Neural crest cell (in vitro differentiated cells): ENCODE measurements around the gene KRTAP25-1. TPM values are rescaled to one million over a fixed set of nuclear protein-coding genes. Genes with fewer than 3 reads are reported as not detected.

ENCODE experiments used
- DNase-seq: peaks from one replicate; pipeline ENCODE4 v3.0.0; 2021; ENCODE audit warnings: low read depth, mixed read lengths, low spot score
- H3K27ac Mint-ChIP-seq: one replicate; pipeline ENCODE4 v1.8.0; 2021; ENCODE audit warnings: mild to moderate bottlenecking, mixed read lengths; ENCODE audit not compliant: unreplicated experiment
- H3K27me3 Mint-ChIP-seq: 2 replicates; pipeline ENCODE4 v1.8.0; 2021; ENCODE audit warnings: low read depth, mild to moderate bottlenecking, mixed read lengths
- H3K36me3 Mint-ChIP-seq: 2 replicates; pipeline ENCODE4 v1.8.0; 2021; ENCODE audit warnings: low read depth, mild to moderate bottlenecking, mixed read lengths
- H3K4me1 Mint-ChIP-seq: 2 replicates; pipeline ENCODE4 v1.8.0; 2021; ENCODE audit warnings: mixed read lengths
- H3K4me3 Mint-ChIP-seq: one replicate; pipeline ENCODE4 v1.8.0; 2021; ENCODE audit warnings: mild to moderate bottlenecking, mixed read lengths
- H3K9me3 Mint-ChIP-seq: 2 replicates; pipeline ENCODE4 v1.8.0; 2021; ENCODE audit warnings: mixed read lengths
- total RNA-seq: library from RNA; stranded (reverse); gene quantifications from 2 replicates; pipeline ENCODE4 v1.2.1, GENCODE V29; 2021
- TF ChIP-seq, protein P1 (sequence below): fragments of 200-600 bp; sonication (generic); conservative IDR thresholded peaks from 2 replicates; pipeline ENCODE4 v1.5.0; 2021; ENCODE audit warnings: antibody characterized with exemption, mild to moderate bottlenecking

KRTAP25-1 gene
- total RNA-seq, 1 donor from 2014 or later: not detected

DNA sequence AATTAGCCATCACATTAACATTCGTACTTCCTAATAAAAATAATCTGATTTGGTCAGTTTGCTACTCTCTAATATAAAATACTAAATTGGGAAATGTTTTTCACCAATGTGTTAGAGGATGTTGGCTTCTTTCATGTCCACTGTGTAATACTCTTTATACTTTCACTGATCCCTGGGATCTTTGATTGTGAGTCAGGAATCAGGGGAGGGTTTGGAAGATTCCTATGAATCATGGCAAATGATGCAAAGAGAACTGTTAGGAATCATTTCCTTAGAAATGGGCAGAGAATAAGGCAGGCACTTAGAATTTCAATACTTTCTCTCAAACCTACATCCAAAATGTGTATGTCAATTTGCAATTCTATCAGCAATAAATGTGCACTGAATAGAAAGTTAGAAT lies 37.5 kb downstream of the KRTAP25-1 start:
- TF ChIP-seq, protein P1, sequence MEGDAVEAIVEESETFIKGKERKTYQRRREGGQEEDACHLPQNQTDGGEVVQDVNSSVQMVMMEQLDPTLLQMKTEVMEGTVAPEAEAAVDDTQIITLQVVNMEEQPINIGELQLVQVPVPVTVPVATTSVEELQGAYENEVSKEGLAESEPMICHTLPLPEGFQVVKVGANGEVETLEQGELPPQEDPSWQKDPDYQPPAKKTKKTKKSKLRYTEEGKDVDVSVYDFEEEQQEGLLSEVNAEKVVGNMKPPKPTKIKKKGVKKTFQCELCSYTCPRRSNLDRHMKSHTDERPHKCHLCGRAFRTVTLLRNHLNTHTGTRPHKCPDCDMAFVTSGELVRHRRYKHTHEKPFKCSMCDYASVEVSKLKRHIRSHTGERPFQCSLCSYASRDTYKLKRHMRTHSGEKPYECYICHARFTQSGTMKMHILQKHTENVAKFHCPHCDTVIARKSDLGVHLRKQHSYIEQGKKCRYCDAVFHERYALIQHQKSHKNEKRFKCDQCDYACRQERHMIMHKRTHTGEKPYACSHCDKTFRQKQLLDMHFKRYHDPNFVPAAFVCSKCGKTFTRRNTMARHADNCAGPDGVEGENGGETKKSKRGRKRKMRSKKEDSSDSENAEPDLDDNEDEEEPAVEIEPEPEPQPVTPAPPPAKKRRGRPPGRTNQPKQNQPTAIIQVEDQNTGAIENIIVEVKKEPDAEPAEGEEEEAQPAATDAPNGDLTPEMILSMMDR: no peak
- Mint-ChIP-seq H3K27ac (no peak overlapping the region), H3K4me1 (no peaks in the 10 kb centered on the region), H3K9me3 (peaks cover 7% of the 10 kb centered on the region), H3K27me3 (no peaks in the 10 kb centered on the region), H3K36me3 (no peaks in the 10 kb centered on the region), H3K4me3 (no peak overlapping the region)
- DNase-seq: no peak

DNA sequence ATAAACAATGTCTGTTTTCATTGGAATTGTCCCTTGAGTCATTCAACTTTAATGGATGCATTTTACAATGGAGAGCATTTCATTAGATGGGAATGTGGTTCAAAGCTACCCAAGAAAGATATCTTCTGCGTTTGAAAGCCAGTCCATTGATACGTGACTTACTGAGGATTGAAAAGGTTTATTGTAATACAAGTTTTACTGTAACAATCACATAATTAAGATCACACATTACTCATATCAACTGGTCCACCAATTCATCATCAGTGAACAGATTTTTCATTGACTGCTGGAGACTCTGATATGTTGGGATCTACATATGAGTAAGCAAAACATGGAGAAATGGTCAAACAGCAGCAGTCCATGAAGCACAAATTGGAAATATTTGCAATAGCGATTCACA lies 39.4 kb downstream of the KRTAP25-1 start:
- Mint-ChIP-seq H3K27me3 (no peaks in the 10 kb centered on the region), H3K27ac (no peak overlapping the region), H3K4me3 (no peak overlapping the region), H3K4me1 (no peaks in the 10 kb centered on the region), H3K9me3 (peaks cover 7% of the 10 kb centered on the region), H3K36me3 (no peaks in the 10 kb centered on the region)
- TF ChIP-seq, protein P1: no peak
- no peak for DNase-seq

DNA sequence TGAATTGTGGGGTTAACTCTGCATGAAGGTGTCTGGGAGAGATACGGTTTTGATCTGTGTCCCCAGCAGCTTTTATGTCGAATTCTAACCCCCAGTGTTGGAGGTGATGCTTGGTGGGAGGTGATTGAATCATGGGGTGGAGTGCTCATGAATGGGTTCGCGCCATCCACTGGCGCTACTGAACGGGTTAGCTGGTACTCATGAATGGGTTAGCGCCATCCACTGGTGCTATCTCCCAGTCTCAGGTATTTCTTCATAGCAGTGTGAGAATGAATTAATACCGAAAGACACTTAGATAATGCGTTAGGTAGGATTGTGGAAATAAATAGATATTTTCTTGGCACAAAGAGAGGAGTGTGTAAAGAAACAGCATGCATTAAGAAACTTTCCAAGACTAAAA lies 40.5 kb downstream of the KRTAP25-1 start:
- no peaks in the 10 kb centered on the region for H3K36me3 Mint-ChIP-seq
- DNase-seq: no peak

DNA sequence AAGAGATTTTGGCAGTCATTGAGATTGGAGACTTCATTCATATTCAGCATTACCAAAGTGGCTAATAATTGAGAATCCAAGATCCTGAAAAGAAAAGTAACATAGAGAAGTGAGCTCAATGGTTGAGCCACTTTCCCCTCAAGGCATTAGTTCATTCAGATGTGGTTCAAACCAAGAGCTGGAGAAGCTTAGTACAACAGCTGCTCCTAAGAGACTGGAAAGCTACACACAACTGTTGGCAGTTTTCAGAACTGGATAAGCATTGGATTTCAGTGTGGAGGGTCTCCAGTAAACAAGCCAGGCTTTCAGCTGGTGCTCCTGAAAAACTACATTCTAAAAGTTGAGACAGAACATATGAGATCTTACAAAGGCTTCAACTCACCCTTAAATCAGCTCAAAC lies 44.3 kb downstream of the KRTAP25-1 start:
- peaks cover 10% of the 10 kb centered on the region for H3K4me1 Mint-ChIP-seq
- TF ChIP-seq, protein P1: no peak
- no peaks in the 10 kb centered on the region for H3K36me3 Mint-ChIP-seq
- H3K9me3 Mint-ChIP-seq: peaks cover 2% of the 10 kb centered on the region
- H3K27me3 Mint-ChIP-seq: no peaks in the 10 kb centered on the region
- H3K4me3 Mint-ChIP-seq: no peak overlapping the region
- no peak for DNase-seq
- H3K27ac Mint-ChIP-seq: no peak overlapping the region

More for the DNA sequence above, 40.5 kb downstream of the KRTAP25-1 start:
- TF ChIP-seq, protein P1: no peak
- Mint-ChIP-seq H3K27ac (no peak overlapping the region), H3K27me3 (no peaks in the 10 kb centered on the region), H3K4me3 (no peak overlapping the region), H3K4me1 (peaks cover 7% of the 10 kb centered on the region), H3K9me3 (peaks cover 7% of the 10 kb centered on the region)

DNA sequence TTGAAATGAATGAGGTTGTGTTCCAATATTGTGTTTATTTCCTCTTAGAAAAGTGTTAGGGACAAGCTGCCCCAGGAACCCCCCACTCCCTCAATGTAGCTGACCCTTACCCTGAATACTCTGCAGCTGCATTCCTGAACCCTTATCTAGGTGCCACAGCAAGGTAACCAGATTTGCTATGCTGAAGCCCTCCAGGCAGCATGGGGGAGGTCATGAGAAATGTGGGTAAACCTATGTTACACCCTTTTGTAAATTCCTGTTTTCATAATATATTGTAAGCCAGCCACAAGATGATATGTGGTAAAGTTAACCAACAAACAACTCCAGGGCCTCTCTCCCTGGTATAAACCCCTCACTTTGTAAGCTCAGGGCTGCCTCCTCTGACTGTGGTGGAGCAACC lies 45.6 kb downstream of the KRTAP25-1 start:
- TF ChIP-seq, protein P1: no peak
- Mint-ChIP-seq H3K36me3 (no peaks in the 10 kb centered on the region), H3K27ac (no peak overlapping the region), H3K4me1 (peaks cover 10% of the 10 kb centered on the region), H3K9me3 (no peaks in the 10 kb centered on the region), H3K27me3 (no peaks in the 10 kb centered on the region), H3K4me3 (no peak overlapping the region)
- DNase-seq: no peak

DNA sequence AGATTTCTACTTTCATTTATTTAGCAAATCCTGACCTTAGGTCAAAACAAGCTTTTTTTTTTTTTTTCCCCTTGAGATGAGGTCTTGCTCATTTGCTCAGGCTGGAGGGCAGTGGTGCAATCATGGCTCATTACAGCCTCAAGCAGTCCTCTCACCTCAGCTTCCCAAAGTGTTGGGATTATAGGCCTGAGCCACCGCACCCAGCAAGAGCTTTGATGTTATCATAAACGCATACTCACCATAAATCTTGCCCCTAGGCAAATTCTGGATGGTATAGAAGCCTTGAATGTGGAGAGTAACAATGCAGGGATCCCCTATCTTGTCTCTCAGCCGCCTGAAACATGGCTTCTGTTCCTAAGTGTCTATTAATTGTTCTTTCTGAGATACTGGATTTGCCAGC lies 48.7 kb downstream of the KRTAP25-1 start:
- DNase-seq: no peak
- H3K27ac Mint-ChIP-seq: peak overlapping the region; percentile 23
- no peaks in the 10 kb centered on the region for H3K36me3 Mint-ChIP-seq
- H3K9me3 Mint-ChIP-seq: no peaks in the 10 kb centered on the region
- TF ChIP-seq, protein P1: no peak
- no peak overlapping the region for H3K4me3 Mint-ChIP-seq
- H3K27me3 Mint-ChIP-seq: no peaks in the 10 kb centered on the region
- peaks cover 10% of the 10 kb centered on the region for H3K4me1 Mint-ChIP-seq
